Epidermal melanocyte (primary cell): ENCODE results near the gene CLEC17A.
"Not testable (repeated sequence)": the region's sequence is repeated elsewhere in the genome, so short reads cannot be mapped to it uniquely, and the experiment has no call there.

Experiments
- DNase-seq: peaks from one replicate; pipeline ENCODE4 v3.0.0; 2011; ENCODE audit warnings: low spot score; ENCODE audit not compliant: insufficient read length

The CLEC17A gene

DNA sequence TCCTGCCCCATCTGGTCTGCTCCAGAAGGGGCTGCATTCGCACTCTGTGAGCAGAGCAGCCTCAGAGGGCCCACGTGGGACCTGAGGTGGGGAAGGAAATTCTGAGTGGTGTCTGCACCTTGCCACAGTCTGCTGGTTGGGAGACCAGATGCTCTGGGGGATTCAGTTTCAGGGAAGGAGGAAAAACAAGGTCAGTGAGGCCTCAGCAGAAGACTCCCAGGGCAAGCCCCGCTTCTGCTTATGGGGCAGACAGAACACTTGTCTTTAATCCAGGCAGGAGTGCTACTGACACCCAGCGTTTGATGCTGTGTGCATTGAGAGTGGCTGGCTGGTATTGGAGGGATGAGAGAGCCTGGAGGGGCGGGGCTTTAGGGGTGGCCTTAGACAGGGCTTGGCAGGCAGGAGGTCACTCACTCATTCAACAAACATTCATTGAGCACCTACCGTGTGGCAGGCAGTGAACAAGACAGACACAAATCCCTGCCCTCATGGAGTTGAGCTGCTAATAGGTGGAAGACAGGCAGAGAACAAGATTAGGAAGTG, 4.9 kb upstream of the CLEC17A start:
- no peak for DNase-seq

DNA sequence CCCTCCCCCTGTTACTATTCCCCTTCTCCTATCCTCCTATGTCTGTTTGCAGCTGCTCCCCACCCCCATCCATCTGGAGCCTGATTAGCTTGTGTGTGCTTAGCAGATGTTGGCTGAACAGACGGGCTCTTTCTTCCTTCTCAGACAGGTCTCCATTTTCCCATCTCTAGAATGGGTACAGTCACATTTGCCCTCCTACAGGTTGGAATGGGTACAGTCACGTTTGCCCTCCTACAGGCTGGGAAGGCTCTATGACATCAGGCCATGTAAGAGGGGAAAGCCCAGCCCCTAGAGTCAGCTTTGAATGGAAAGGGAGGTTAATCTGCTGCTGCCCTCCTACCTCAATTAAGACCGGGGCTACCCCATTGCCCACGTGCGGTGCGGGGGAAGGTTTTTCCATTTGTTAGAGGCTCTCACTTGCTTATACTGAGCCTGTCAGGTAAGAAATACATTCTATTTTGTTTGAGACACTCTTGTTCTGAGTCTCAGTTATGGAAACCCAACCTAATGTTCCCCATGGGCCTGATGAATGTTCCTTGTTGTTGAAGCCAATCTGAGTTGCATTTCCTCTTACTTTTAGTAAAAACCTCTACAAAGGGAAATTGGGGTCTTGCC, 2.2 kb upstream of the CLEC17A start:
- no peak for DNase-seq

DNA sequence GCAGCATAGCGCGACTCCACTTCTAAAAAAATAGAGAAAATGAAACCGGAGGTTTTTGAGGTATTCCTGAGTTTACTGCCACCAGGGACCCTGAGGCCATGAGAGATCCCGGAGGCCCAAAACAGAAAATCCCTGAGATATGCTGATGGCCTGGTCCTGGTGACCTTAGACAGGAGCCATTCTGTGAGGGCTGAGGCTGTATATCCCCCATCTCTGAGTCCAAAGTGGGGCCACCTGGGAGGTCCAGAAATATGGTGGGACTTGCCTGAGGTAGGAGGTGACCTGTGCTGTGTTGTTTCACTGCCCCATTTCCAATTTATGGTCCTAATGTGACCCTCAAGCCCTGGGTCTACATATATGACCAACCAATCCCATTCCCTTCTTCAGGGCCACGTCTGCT, 1.5 kb downstream of the CLEC17A start:
- DNase-seq, result not testable (repeated sequence)

DNA sequence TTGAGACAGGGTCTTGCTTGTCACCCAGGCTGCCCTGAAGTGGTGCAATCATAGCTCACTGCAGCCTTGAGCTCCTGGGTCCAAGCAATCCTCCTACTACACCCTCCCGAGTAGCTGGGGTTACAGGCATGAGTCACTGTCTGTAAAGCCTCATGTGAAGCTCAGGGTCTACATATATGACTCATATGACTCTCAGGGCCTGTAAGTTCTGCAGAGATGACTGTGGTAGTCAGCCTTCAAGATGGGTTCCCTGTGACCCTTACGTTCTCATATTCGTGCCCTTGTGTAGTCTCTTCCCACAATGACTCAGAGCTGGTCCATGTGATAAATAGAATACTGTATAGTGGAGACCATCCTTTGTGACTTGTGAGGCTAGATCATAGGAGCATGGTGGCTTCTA, 2.3 kb downstream of the CLEC17A start:
- DNase-seq, result not testable (repeated sequence)

- not testable (repeated sequence) for DNase-seq
Observed at GRCh38 chr19:14589433-14589832, 6.5 kb downstream of the CLEC17A start.

GRCh38 chr19:14595558-14595957, 12.7 kb downstream of the CLEC17A start:
- DNase-seq, result no peak

- DNase-seq, result no peak
Observed at GRCh38 chr19:14599548-14600147, 16.8 kb downstream of the CLEC17A start.

DNA sequence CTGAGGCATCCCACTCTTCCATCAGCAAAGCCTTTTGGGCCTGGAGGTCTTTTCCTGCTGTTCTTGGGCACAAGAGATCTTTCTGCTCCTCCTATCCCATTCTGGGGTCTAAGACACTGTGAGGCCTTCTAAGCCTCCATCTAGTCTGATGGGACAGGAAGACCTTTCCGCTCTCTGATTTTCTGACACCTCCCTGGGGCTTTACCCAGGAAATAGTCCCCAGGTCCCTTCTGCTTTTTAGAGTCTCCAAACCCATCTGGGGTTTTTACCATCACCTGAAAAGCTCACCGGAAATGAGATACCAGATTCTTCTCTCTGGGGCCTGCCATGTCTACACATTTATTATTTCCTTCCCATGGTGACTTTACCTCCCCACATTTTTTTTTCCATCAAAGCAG, 21.1 kb downstream of the CLEC17A start:
- DNase-seq, result no peak

DNA sequence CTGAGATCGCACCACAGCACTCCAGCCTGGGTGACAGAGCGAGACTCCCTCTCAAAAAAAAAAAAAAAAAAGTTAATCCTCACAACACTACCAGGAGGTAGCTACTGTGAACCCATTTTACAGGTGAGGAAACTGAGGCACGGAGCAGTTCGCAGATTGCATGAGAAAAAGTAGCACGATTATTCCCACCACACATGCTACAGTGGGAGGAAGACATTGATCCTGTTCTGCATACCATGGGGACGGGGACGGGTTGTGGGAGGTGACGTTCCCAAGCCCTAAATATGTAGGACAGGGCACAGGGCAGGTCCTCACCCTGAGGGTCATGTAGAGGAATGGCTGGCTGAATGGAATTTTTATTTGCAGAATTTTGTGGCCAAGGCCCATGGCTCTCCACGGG, 23.7 kb downstream of the CLEC17A start:
- no peak for DNase-seq

GRCh38 chr19:14611051-14611450, 28.2 kb downstream of the CLEC17A start:
- DNase-seq, result no peak

DNA sequence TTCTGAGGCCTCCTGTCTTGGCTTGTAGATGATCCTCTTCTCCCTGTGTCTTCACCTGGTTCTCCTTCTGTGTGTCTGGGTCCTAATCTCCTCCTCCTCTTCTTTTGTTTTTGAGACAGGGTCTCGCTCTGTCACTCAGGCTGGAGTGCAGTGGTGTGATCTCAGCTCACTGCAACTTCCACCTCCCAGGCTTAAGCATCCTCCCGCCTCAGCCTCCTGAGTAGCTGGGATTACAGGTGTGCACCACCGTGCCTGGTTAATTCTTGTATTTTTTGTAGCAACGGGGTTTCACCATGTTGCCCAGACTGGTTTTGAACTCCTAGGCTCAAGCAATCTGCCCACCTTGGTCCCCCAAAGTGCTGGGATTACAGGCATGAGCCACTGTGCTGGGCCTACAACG, 29.4 kb downstream of the CLEC17A start:
- not testable (repeated sequence) for DNase-seq

DNA sequence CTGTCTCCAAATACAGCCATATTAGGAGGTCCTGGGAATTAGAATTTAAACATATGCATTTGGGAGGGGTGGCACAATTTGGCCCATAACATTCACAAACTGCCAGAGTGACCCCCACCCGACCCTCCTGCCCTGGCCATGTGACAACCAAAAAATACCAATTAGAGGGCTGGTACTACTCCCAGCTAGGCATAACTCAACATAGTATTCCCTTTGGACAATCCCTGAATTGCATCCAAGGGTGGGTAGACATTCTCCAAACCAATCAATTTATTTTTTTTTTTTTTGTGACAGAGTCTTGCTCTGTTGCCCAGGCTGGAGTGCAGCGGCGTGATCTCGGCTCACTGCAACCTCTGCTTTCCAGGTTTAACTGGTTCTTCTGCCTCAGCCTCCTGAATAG, 29.8 kb downstream of the CLEC17A start:
- no peak for DNase-seq

DNA sequence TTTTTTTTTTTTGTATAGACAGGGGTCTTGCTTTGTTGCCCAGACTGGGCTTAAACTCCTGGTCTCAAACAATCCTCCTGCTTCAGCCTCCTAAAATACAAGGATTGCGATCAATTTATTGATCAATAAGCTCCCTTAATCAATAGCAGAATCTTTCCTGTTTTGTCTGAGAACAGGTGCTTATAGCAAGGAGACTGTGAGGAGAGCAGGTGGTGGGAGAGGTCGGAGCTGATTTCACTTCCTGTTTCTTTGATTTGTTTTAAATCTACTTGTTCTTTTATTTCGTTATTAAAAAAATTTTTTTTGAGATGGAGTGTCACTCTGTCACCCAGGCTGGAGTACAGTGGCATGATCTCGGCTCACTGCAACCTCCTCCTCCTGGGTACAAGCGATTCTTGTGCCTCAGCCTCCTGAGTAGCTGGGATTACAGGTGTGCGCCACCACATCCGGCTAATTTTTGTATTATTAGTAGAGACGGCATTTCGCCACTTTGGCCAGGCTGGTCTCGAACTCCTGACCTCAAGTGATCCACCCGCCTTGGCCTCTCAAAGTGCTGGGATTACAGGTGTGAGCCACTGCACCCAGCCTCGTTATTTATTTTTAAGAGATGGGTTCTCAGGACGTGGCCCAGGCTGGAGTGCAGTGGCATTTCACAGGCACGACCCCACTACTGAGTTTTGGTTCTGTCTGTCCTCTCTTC, 30.7 kb downstream of the CLEC17A start:
- not testable (repeated sequence) for DNase-seq

DNA sequence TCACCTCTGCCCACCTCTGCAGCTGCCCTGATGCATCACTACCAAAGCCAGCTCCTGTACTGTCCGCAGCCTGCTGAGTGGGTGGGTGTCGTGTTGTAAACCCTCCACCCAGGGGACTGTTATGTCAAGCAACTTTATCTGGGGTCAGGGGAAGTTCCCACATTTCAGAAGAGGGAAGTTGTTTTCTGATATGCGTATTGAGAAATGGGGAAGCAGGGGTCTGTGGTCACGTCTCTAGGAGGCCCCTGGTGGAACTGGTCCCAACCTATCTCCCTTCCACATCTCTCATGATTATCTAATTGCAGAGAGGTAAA, 31.2 kb downstream of the CLEC17A start:
- DNase-seq, result no peak

DNA sequence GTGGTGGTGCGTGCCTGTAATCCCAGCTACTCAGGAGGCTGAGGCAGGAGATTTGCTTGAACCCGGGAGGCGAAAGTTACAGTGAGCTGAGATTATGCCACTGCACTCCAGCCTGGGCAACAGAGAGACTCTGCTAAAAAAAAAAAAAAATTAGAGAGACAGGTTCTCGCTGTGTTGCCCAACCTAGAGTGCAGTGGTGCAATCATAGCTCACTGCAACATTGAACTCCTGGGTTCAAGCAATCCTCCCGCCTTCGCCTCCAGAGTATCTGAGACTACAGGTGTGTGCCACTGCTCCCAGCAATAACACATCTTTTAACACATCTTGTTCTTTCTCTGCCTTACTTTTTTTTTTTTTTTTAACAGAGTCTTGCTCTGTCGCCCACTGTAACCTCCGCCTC, 32.7 kb downstream of the CLEC17A start:
- no peak for DNase-seq

- no peak for DNase-seq
Observed at GRCh38 chr19:14616407-14616806, 33.5 kb downstream of the CLEC17A start.

DNA sequence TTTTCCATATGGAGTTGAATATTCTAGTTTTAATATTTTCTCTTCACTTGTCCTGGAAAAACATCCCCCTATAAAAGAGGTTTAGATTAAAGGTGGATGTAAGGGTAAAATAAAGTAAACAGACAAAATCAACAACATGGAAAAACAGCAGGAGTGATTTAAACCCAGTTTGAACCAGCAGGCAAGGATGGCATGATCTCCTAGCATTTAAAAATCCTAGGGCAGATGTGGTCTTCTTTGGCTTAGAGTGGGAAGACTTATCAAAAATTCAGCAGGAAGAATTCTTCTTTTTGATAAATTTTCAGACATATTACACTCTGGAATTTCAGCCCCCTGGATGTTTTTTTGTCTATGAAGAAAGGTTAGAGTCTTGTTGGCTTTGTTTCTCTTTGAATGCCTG, 36.5 kb downstream of the CLEC17A start:
- no peak for DNase-seq

DNA sequence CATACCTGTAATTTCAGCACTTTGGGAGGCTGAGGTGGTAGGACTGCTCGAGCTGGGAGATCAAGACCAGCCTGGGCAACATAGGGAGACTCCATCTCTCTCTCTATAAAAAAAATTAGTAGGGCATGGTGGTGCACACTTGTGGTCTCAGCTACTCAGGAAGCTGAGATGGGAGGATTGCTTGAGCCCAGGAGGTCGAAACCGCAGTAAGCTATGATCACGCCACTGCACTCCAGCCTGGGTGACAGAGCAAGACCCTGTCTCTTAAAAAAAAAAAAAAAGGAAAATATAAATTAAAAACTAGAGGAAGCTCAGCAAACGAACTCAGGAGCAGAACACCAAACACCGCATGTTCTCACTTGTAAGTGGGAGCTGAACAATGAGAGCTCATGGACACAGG, 41.6 kb downstream of the CLEC17A start:
- not testable (repeated sequence) for DNase-seq

DNA sequence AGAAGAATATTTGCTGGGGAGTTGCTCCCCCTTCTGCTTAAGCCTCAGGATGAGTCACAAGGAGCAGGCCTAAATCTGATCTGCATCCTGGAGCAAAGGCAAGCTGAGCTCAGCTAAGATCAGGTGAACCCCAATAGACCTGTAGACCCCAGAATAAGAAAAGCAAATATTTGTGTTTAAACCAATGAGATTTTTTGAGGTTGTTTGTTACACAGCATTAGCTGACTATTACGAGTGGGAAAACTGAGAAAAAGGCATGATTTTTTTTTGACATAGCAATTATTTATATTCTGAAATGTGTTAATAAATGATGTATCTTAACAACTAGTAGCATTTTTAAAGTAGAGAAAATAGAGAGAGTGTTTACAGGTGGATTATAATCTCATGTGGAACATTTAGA, 46.7 kb downstream of the CLEC17A start:
- no peak for DNase-seq

GRCh38 chr19:14632286-14632685, 49.4 kb downstream of the CLEC17A start:
- DNase-seq, result no peak

DNA sequence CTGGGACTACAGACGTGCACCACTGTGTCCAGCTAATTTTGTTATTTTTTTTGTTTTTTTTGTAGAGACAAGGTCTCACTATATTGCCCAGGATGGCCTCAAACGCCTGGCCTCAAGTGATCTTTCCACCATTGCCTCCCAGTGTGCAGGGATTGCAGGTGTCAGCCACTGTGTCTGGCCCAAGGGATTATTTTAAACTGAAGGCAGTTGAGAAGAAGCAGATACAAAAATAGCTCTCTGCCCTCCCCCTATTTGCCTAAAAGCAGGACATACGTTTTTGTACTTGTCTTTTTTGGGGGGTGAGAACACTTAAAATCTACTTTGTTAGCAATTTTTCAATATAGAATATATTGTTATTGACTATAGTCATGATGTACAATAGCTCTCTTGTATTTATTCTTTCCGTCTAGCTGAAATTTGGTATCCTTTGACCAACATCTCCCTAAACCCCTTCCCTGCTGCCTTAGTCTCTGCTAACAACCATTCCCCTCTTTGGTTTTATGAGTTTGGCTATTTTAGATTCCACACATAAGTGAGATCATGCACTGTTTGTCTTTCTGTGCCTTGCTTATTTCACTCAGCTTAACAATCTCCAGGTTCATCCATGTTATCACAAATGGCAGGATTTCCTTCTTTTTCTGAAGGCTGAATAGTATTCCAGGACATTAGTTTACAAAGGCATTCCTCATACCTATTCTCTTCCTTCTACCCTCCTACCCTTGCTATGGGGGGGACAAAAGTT, 56.8 kb downstream of the CLEC17A start:
- DNase-seq, result no peak

GRCh38 chr19:14648506-14648905, 65.6 kb downstream of the CLEC17A start:
- no peak for DNase-seq
